Activated naive CD8-positive, alpha-beta T cell treated with anti-CD3 and anti-CD28 coated beads, Interleukin-2, amount 50 U/mL, for 16 hours (primary cell): ENCODE measurements around the gene SEC61B.

Experiments
- DNase-seq: peaks from one replicate; pipeline ENCODE4 v3.0.0-alpha.2; 2020; ENCODE audit warnings: low read depth, low spot score

The SEC61B gene

GRCh38 chr9:99269416-99269815 is 47.3 kb downstream of the SEC61B start:
- DNase-seq: no peak

GRCh38 chr9:99270491-99270890 is 48.4 kb downstream of the SEC61B start:
- DNase-seq: no peak

GRCh38 chr9:99272836-99273235 is 50.8 kb downstream of the SEC61B start:
- no peak for DNase-seq

- DNase-seq: no peak
Measured at GRCh38 chr9:99274016-99274415, 51.9 kb downstream of the SEC61B start.

GRCh38 chr9:99274495-99274894 is 52.4 kb downstream of the SEC61B start:
- no peak for DNase-seq
